HCT116 (cell line): ENCODE results near the gene EPHB2. TPM values are rescaled to one million over a fixed set of nuclear protein-coding genes. Genes with fewer than 3 reads are reported as not detected.

Experiments
- ATAC-seq: fragments of 200-7000 bp; cut with Tn5 transposase; 2 replicates; pipeline ENCODE4 v1.9.1; 2020; ENCODE audit warnings: mild to moderate bottlenecking, moderate library complexity
- BruUV-seq: library from RNA; stranded (reverse); fragments of 400-500 nt; replicated peaks from 2 replicates; lab custom pipeline; 2021; lab: Mats Ljungman, UMichigan
- CTCF ChIA-PET: fragments of 300-600 bp; sonication (Branson Sonifier 250); formaldehyde crosslinking; loops from one replicate; lab custom pipeline; 2021; ENCODE audit warnings: antibody characterized with exemption; lab: Charles Lee
- POLR2A ChIA-PET: fragments of 300-600, 350-600 bp; sonication (Branson Sonifier 250); formaldehyde crosslinking; loops from one replicate; lab custom pipeline; 2021; ENCODE audit warnings: antibody characterized with exemption; lab: Charles Lee
- RAD21 ChIA-PET, 2 experiments: fragments of 300-600 bp; sonication (Branson Sonifier 250); formaldehyde crosslinking; loops; one replicate each; lab custom pipeline; 2023; ENCODE audit warnings: low total read pairs in 2 of 2; ENCODE audit not compliant: uncharacterized antibody in 2 of 2, unreplicated experiment in 2 of 2, low non-redundant PET in 1 of 2; lab: Charles Lee
- DNase-seq: peaks from one replicate; pipeline ENCODE4 v3.0.0-alpha.2; 2010; ENCODE audit warnings: low read depth, low spot score
- H2AFZ ChIP-seq: fragments of 200-600 bp; shearing (Covaris generic), sonication (generic); 2 replicates; pipeline ENCODE4 v1.6.1; 2017; ENCODE audit warnings: low read depth, mixed run types, mixed read lengths, antibody characterized with exemption, low read length; ENCODE audit not compliant: poor library complexity, severe bottlenecking
- H3K27ac ChIP-seq: 2 replicates; pipeline ENCODE4 v1.5.1; 2012; ENCODE audit warnings: low read depth, low read length
- H3K27me3 ChIP-seq: fragments of 200-600 bp; sonication (generic); 2 replicates; pipeline ENCODE4 v1.6.1; 2016; ENCODE audit warnings: mixed run types, low read length, mixed read lengths; ENCODE audit not compliant: insufficient read depth
- H3K36me3 ChIP-seq, 2 experiments: fragments of 200-500 bp in 1 of 2; fragments of 200-600 bp in 1 of 2; sonication (Bioruptor generic) in 1 of 2; sonication (generic) in 1 of 2; 2 replicates each; pipeline versions ENCODE4 v1.5.1 to v1.6.1; 2014 to 2016; ENCODE audit warnings: low read length in 2 of 2, inconsistent platforms in 1 of 2, mixed read lengths in 1 of 2, mixed run types in 1 of 2; ENCODE audit not compliant: insufficient read depth in 2 of 2, control insufficient read depth in 1 of 2
- H3K4me1 ChIP-seq, 2 experiments: fragments of 200-600 bp in 1 of 2; sonication (generic) in 1 of 2; 2 replicates each; pipeline versions ENCODE4 v1.5.1 to v1.6.1; 2012 to 2017; ENCODE audit warnings: low read length in 2 of 2, inconsistent platforms in 1 of 2, mild to moderate bottlenecking in 1 of 2, mixed read lengths in 1 of 2, mixed run types in 1 of 2, moderate library complexity in 1 of 2; ENCODE audit not compliant: insufficient read depth in 2 of 2, control insufficient read depth in 1 of 2
- H3K4me2 ChIP-seq: fragments of 200-600 bp; sonication (generic); 2 replicates; pipeline ENCODE4 v1.6.1; 2017; ENCODE audit warnings: mixed run types, low read length, mixed read lengths
- H3K4me3 ChIP-seq, 2 experiments: fragments of 200-600 bp in 1 of 2; sonication (generic) in 1 of 2; replicated peaks in 1 of 2; 2 replicates each; pipeline ENCODE4 v1.5.1; 2011 to 2016; ENCODE audit warnings: low read length in 2 of 2, control low read depth in 1 of 2, low read depth in 1 of 2, mild to moderate bottlenecking in 1 of 2, mixed read lengths in 1 of 2, mixed run types in 1 of 2
- H3K79me2 ChIP-seq: fragments of 200-600 bp; sonication (generic); 2 replicates; pipeline ENCODE4 v1.6.1; 2017; ENCODE audit warnings: mild to moderate bottlenecking, mixed run types, low read length, moderate library complexity, mixed read lengths; ENCODE audit not compliant: insufficient read depth
- H3K9ac ChIP-seq: fragments of 200-600 bp; sonication (generic); 2 replicates; pipeline ENCODE4 v1.6.1; 2016; ENCODE audit warnings: low read length, mixed read lengths
- H3K9me2 ChIP-seq: fragments of 200-600 bp; sonication (generic), shearing (Covaris generic); 2 replicates; pipeline ENCODE4 v1.6.1; 2017; ENCODE audit warnings: mixed run types, mild to moderate bottlenecking, moderate library complexity; ENCODE audit not compliant: insufficient read depth
- H3K9me3 ChIP-seq, 2 experiments: fragments of 200-500 bp in 1 of 2; fragments of 200-600 bp in 1 of 2; sonication (Bioruptor generic) in 1 of 2; sonication (generic) in 1 of 2; 2 replicates each; pipeline ENCODE4 v1.6.1; 2014 to 2017; ENCODE audit warnings: low read length in 2 of 2, mixed read lengths in 2 of 2, inconsistent platforms in 1 of 2, low read depth in 1 of 2, mild to moderate bottlenecking in 1 of 2, mixed run types in 1 of 2, moderate library complexity in 1 of 2; ENCODE audit not compliant: control insufficient read depth in 1 of 2, insufficient read depth in 1 of 2
- H4K20me1 ChIP-seq: fragments of 200-600 bp; sonication (generic), shearing (Covaris generic); 2 replicates; pipeline ENCODE4 v1.6.1; 2017; ENCODE audit warnings: mixed run types, mild to moderate bottlenecking, moderate library complexity; ENCODE audit not compliant: insufficient read depth
- ATF3 ChIP-seq: IDR thresholded peaks from 2 replicates; pipeline ENCODE4 v1.6.1; 2012
- CBX3 ChIP-seq: IDR thresholded peaks from 2 replicates; pipeline ENCODE4 v1.6.1; 2012; ENCODE audit warnings: low read depth
- CEBPB ChIP-seq: IDR thresholded peaks from 2 replicates; pipeline ENCODE4 v1.6.1; 2012; ENCODE audit warnings: low read depth
- EZH2 ChIP-seq: fragments of 200-600 bp; sonication (generic); IDR thresholded peaks from 2 replicates; pipeline ENCODE4 v1.6.1; 2017; ENCODE audit warnings: antibody characterized with exemption, mixed run types
- FOSL1 ChIP-seq: IDR thresholded peaks from 2 replicates; pipeline ENCODE4 v1.6.1; 2012; ENCODE audit warnings: low read depth
- JUND ChIP-seq: IDR thresholded peaks from 2 replicates; pipeline ENCODE4 v1.6.1; 2012
- POLR2A ChIP-seq: IDR thresholded peaks from 2 replicates; pipeline ENCODE4 v1.7.0; 2011; ENCODE audit warnings: borderline replicate concordance; ENCODE audit not compliant: insufficient read depth, insufficient read length; ENCODE audit errors: extremely low read depth
- RAD21 ChIP-seq: IDR thresholded peaks from 2 replicates; pipeline ENCODE4 v1.6.1; 2012; ENCODE audit warnings: low read depth, mild to moderate bottlenecking
- REST ChIP-seq: IDR thresholded peaks from 2 replicates; pipeline ENCODE4 v1.6.1; 2012; ENCODE audit warnings: low read depth
- SP1 ChIP-seq: IDR thresholded peaks from 2 replicates; pipeline ENCODE4 v1.6.1; 2012; ENCODE audit warnings: low read depth
- intact Hi-C: fragments of 100-400 bp; cut with micrococcal nuclease; formaldehyde crosslinking; loops from 2 replicates; pipeline ENCODE4 v1.10.0; 2022
- total RNA-seq: library from RNA; stranded (reverse); gene quantifications from one replicate; pipeline ENCODE4 v1.2.1, GENCODE V29; 2021; ENCODE audit not compliant: unreplicated experiment

The EPHB2 gene
- total RNA-seq, 1 experiment from 2014 or later, result 19.5 TPM

- no peaks in the 10 kb centered on the region for H3K79me2 ChIP-seq
- no TSS peak for BruUV-seq
- ChIA-PET POLR2A (no interaction called here), CTCF (no interaction called here), RAD21 (no interaction called here)
- H2AFZ ChIP-seq, result no peak overlapping the region
- intact Hi-C loops, result no loop called here
- no peak for ATAC-seq
- no peaks in the 10 kb centered on the region for H3K27me3 ChIP-seq
- H3K36me3 ChIP-seq, result no peaks in the 10 kb centered on the region
- H3K4me3 ChIP-seq, result no peak overlapping the region
- no peak for TF ChIP-seq CBX3
- no peak for TF ChIP-seq JUND
- no peak for TF ChIP-seq RAD21
- no peak for TF ChIP-seq SP1
- no peak for TF ChIP-seq REST
- TF ChIP-seq CEBPB, result no peak
- TF ChIP-seq ATF3, result no peak
- TF ChIP-seq FOSL1, result no peak
- TF ChIP-seq POLR2A, result no peak
- TF ChIP-seq EZH2, result no peak
- H4K20me1 ChIP-seq, result no peaks in the 10 kb centered on the region
- 0 out of 4 replicates have a peak, but pooled peaks cover 0 to 6% of the 10 kb centered on the region in 2 experiments for H3K4me1 ChIP-seq
- DNase-seq, result no peak
- no peak overlapping the region for H3K4me2 ChIP-seq
- H3K9me3 ChIP-seq, result no peaks in the 10 kb centered on the region
- H3K9me2 ChIP-seq, result no peaks in the 10 kb centered on the region
- H3K9ac ChIP-seq, result no peak overlapping the region
- no peak overlapping the region for H3K27ac ChIP-seq
These were observed 63.6 kb downstream of the EPHB2 start for GRCh38 chr1:22773981-22774832.
